ENCODE results near the gene CHKA.

GRCh38 chr11:68125164-68125563 is 4.0 kb upstream of the CHKA start:
- TF ChIP-seq CTCF (IDR thresholded peaks at IDR 0.05; ENCODE audit: low read length) (no peak), EZH2 (optimal IDR thresholded peaks at IDR 0.05; ENCODE audit: low read depth, low read length) (no peak), EZH2phosphoT487 (IDR thresholded peaks at IDR 0.05; ENCODE audit: low read length) (no peak)

Data from MM.1S (cell line).